ENCODE measurements around the gene EPG5.
"Not testable (repeated sequence)": the region's sequence is repeated elsewhere in the genome, so short reads cannot be mapped to it uniquely, and the experiment has no call there.

Gene EPG5
- total RNA-seq = 68.8 to 137 reads per million in 2 experiments

- peak; percentile 88 for DNase-seq (ENCODE audit: low read depth)
Observed at GRCh38 chr18:45967007-45967706, at the start of gene EPG5. EPG5 (minus strand) TSS chr18:45967329; CDS start chr18:45967239, 90 bp downstream.

DNA sequence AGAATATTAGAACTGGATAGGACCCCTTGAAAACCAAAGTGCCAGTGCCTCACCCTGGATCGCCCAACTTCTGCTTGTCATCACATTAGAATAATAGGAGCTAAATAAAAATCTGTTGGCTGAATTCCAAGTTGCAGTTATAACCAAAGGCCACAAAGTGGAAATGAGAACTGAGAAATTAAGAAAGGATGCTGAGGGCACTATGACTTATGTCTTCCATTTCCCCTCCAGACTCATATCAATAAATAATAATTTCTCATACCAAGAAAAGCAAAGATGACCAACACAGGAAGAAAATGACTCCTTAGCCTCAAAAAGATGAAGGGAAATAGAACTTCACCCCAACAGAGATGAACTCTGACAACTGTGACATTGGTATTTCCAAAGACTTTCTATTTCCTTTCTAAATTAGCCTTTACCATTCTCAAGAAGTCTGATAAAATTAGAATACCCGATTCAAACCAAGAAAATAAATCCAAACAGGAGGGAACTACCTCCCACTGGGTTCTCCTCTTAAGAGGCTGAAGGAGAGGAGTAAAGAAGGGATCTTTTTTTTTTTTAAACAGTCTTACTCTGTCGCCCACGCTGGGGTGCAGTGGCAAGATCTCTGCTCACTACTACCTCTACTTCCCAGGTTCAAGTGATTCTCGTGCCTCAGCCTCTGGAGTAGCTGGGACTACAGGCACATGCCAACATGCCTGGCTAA, 46.5 kb upstream of the EPG5 start:
- no peak for DNase-seq (ENCODE audit: low read depth)

DNA sequence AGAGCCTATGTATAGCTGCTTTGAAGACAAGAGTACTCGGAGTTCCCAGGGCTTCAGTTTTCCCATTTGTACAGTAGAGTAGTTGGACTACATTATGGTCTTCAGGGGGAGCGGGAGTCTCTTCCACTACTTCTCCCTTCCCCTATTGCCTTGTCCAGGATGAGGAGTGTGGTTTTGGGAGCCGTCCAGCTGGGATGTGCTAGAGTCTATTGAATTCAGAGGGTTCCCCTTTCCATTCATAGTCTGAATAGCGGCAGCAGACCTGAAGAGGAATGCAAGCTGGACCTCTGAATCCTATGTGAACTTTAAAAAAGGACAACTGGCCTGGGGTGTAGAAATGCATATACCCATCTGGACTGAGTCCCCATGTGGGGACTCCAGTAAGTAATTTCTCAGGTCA, 43.5 kb upstream of the EPG5 start:
- DNase-seq (ENCODE audit: low read depth) = no peak

- no peak for DNase-seq (ENCODE audit: low read depth)
Observed at GRCh38 chr18:46010050-46010449, 42.9 kb upstream of the EPG5 start.

DNA sequence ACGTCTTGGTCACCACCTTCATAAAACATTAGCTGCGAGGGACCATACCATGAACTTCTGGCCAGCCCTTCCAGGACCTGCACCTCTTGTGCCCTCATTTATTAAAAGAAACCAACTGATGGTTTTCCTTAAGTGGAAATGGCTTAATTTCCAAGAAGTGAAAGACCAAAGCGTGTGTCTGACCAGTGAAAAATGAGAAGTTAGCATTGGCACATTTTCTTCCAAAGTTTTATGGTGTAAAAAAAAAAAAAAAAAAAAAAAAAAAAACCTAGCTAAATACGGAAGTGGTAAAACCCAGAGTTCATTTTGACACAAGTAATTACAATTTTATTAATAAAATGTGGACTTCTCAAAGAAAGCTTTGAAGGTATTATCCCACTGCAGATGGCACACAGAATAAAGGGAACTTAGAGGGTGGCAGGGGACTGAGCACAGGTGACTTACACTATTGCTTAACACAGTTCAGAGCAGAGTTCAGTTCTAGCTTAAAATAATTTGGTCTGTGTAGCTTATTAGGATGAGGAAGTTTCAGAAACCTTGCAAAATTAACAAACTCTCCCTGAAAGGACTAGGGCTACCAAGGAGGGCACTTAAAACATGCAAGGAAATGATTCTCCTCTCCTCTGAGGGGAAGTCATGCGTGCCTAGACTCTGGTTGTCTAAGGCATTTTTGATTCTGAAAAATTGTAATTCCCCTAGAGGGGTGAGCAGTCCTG, 42.2 kb upstream of the EPG5 start:
- DNase-seq (ENCODE audit: low read depth) = no peak

DNA sequence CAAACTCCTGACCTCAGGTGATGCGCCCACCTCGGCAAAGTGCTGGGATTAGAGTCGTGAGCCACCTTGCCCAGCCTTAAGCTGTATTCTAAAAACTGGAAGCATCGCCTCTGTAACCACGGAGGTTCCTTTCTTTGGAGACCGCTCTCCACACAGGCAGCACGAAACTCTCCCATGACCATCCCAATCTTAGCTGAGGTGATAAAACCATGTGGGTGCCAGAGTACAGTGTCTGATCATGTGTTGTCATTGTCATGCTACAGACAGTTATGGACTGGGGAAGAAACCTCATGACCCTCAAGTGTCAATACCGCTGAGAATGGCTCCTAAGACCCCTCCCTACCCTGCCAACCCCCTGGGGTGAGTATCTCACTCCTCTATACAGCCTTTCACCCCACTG, 41.4 kb upstream of the EPG5 start:
- DNase-seq (ENCODE audit: low read depth) = no peak

DNA sequence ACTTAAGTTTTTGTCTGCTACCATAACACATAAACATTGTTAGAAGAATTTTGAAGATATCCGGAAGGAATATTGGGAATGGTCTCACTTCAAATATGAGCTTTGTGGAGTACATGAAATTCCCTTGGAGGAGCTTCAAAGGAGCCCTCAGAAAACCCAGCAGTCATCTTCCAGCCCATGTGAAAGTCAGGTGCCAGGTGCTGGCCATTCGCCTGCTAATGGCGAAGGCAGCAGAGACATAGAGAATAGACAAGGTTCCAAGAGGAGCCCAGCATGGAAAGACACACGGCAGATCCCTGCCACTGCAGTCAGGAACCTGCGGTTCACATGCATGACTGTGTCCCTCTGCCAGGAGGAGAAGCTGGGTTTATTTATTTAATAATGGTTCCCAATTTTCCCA, 40.0 kb upstream of the EPG5 start:
- DNase-seq (ENCODE audit: low read depth) = no peak

- no peak for DNase-seq (ENCODE audit: low read depth)
Observed at GRCh38 chr18:46002934-46003333, 35.8 kb upstream of the EPG5 start.

DNA sequence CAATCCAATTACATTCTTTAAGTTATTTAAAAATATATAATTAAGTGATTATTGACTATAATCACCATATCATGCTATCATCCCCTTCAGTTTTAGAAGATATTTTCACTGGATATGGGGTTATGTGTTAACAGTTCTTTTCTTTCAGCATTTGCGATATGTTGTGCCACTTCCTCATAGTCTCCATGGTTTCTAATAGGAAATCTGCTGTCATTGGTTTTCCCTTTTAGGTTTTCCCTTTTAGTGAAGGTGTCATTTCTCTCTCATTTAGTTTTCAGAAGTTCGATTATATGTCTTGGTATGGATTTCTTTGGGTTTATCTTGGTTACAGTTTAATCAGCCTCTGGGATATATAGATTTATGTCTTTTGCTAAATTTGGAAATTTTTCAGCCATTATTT, 34.8 kb upstream of the EPG5 start:
- no peak for DNase-seq (ENCODE audit: low read depth)

DNA sequence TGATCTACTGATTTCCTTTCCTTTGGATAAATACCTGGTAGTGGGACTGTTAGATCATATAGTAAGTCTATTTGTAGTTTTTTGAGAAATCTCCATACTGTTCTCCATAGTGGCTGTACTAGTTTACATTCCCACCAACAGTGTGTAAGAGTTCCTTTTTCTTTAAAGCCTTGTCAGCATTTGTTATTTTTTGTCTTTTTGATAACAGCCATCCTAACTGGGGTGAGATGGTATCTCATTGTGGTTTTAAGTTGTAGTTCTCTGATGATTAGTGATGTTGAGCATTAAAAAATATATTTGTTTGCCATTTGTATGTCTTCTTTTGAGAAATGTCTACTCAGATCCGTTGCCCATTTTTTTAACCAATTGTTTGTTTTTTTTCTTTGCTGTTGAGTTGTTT, 33.9 kb upstream of the EPG5 start:
- DNase-seq (ENCODE audit: low read depth) = no peak

GRCh38 chr18:45999536-45999935, 32.4 kb upstream of the EPG5 start:
- no peak for DNase-seq (ENCODE audit: low read depth)

- peak; percentile 1 for DNase-seq (ENCODE audit: low read depth)
Observed at GRCh38 chr18:45998244-45998643, 31.1 kb upstream of the EPG5 start.

GRCh38 chr18:45997700-45998151, 30.6 kb upstream of the EPG5 start:
- DNase-seq (ENCODE audit: low read depth) = no peak

GRCh38 chr18:45995461-45995860, 28.3 kb upstream of the EPG5 start:
- DNase-seq (ENCODE audit: low read depth) = no peak

- DNase-seq (ENCODE audit: low read depth) = no peak
Observed at GRCh38 chr18:45993438-45993837, 26.3 kb upstream of the EPG5 start.

GRCh38 chr18:45992527-45992926, 25.4 kb upstream of the EPG5 start:
- not testable (repeated sequence) for DNase-seq (ENCODE audit: low read depth)

- DNase-seq (ENCODE audit: low read depth) = no peak
Observed at GRCh38 chr18:45991788-45992187, 24.7 kb upstream of the EPG5 start.

DNA sequence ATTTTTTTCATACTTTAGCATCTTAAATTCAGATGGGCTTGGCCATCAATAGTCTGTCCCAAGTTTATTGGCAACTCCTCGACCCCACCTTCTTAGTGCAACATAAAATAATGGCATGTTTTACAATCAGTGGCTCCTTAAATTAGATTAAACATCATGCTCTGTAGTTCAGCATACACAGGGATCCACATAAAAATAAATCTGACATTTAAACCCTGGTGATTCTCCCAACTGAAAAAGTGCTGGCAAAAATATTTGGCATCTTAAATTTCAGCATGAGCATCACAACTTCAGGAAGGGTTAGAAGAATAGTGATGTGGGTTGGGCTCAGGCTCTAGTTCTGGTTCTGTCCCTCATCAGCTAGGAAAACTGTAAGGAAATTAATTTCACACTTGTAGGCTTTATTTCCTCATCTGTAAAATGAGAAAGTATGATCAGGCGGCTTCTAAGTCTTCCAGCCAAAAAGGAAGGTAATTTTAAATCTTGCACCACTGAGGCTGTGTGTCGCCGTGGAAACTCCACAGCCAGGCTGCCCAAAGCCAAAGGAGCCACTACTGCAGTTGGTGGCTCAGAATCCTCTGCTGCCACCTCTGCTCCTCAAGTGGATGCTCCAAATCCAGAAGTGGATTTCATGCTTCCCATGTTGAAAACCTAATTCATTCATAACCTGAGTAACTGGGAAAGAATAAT, 17.6 kb upstream of the EPG5 start:
- DNase-seq (ENCODE audit: low read depth) = no peak

DNA sequence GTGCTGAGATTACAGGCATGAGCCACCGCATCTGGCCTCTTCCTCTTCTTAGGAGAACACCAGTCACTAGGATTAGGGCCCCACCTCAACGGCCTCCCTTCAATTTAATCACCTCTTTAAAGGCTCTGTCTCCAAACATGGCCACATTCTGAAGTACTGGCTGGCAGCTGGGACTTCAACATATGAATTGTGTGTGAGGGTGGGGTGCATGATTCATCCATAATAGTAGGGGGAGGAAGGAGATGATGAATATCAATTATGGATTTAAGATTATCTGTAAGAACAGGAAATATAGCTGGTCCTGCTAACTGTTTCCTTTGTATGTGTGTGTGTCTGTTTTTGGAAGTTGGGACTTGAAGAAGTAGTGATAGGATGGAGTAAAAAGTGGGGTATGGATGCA, 14.7 kb upstream of the EPG5 start:
- no peak for DNase-seq (ENCODE audit: low read depth)

- no peak for DNase-seq (ENCODE audit: low read depth)
Observed at GRCh38 chr18:45980229-45980628, 13.1 kb upstream of the EPG5 start.

DNA sequence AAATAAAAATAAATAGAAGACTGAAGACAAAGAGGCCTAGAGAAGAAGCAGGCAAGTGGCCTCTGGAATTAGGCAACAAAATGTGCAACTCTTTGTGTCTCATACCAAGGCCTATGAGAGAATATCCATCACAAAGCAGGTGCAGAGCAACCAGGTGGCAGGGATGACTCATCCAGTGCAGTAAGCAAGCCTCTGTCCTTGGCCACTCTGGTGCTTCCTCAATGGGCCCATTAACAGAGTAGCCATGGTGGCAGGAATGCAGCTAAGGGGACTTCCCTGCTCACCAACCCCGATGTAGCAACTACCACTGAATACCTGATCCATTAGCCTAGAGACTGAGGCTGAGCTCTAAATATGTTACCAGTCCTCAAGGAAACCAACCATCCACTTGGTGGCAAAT, 11.0 kb upstream of the EPG5 start:
- DNase-seq (ENCODE audit: low read depth) = no peak

DNA sequence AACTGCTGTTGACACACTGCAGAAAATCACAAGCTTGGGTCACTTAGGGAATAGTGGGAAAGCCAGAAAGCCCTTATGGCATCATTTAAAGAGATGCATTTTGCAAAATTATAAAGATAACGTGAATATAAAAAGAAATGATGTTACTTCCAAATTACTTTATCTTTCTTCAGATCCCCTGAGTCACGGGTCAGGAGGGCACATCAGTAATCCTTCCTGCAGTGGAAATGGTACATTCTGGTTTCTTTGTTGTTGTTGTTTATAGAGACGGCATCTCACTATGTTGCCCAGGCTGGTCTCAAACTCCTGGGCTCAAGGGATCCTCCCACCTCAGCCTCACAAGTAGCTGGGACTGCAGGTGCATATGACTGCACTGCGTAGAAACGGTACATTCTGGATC, 9.8 kb upstream of the EPG5 start:
- no peak for DNase-seq (ENCODE audit: low read depth)

Measured in T follicular helper cell (primary cell).